Measurements from ENCODE around the gene GDF10. TPM values are rescaled to one million over a fixed set of nuclear protein-coding genes. Genes with fewer than 3 reads are reported as not detected.

The GDF10 gene
- total and polyA plus RNA-seq, 3 donors from 2014 or later: 17.7 to 47.3 (median 34.4) TPM

GRCh38 chr10:47357131-47357582, 57.2 kb downstream of the GDF10 start:
- 91 to 94% methylated on average over 11 to 12 of the region's 12 CpGs for WGBS, 2 donors
- H3K4me1 ChIP-seq: no peaks in the 10 kb centered on the region
- intact Hi-C loops (cut with DNase I; ENCODE audit: low total_unique reads): no loop called here

GRCh38 chr10:47357911-47358310, 57.9 kb downstream of the GDF10 start:
- intact Hi-C loops (cut with DNase I; ENCODE audit: low total_unique reads): no loop called here
- no peaks in the 10 kb centered on the region for H3K36me3 ChIP-seq (ENCODE audit: low read depth, missing control alignments)
- DNase-seq: no peak
- no peaks in the 10 kb centered on the region for H3K9me3 ChIP-seq
- TF ChIP-seq POLR2A (IDR thresholded peaks at IDR 0.05): no peak
- no peak for TF ChIP-seq CTCF (IDR thresholded peaks at IDR 0.05)
- H3K4me1 ChIP-seq: no peaks in the 10 kb centered on the region
- no peak overlapping the region for H3K27ac ChIP-seq
- H3K4me3 ChIP-seq: no peak overlapping the region
- 90 to 97% methylated on average over 1 to 3 of the region's 3 CpGs for WGBS, 2 donors
- no peaks in the 10 kb centered on the region for H3K27me3 ChIP-seq

More at GRCh38 chr10:47357131-47357582, 57.2 kb downstream of the GDF10 start:
- DNase-seq: no peak
- TF ChIP-seq POLR2A (IDR thresholded peaks at IDR 0.05): no peak
- no peaks in the 10 kb centered on the region for H3K27me3 ChIP-seq
- H3K9me3 ChIP-seq: no peaks in the 10 kb centered on the region
- no peak overlapping the region for H3K4me3 ChIP-seq
- no peaks in the 10 kb centered on the region for H3K36me3 ChIP-seq (ENCODE audit: low read depth, missing control alignments)
- H3K27ac ChIP-seq: no peak overlapping the region

GRCh38 chr10:47358457-47358856, 58.5 kb downstream of the GDF10 start:
- intact Hi-C loops (cut with DNase I; ENCODE audit: low total_unique reads): no loop called here
- no peak for TF ChIP-seq POLR2A (IDR thresholded peaks at IDR 0.05)
- no peak for TF ChIP-seq CTCF (IDR thresholded peaks at IDR 0.05)
- no peaks in the 10 kb centered on the region for H3K4me1 ChIP-seq
- H3K36me3 ChIP-seq (ENCODE audit: low read depth, missing control alignments): no peaks in the 10 kb centered on the region
- 94 to 100% methylated on average over 3 of the region's 3 CpGs for WGBS, 2 donors
- H3K27ac ChIP-seq: no peak overlapping the region
- no peaks in the 10 kb centered on the region for H3K9me3 ChIP-seq
- no peaks in the 10 kb centered on the region for H3K27me3 ChIP-seq
- H3K4me3 ChIP-seq: no peak overlapping the region
- no peak for DNase-seq

- Histone ChIP-seq H3K27ac (no peak overlapping the region), H3K27me3 (no peaks in the 10 kb centered on the region), H3K4me1 (no peaks in the 10 kb centered on the region), H3K36me3 (ENCODE audit: low read depth, missing control alignments) (no peaks in the 10 kb centered on the region), H3K4me3 (no peak overlapping the region), H3K9me3 (no peaks in the 10 kb centered on the region)
- 86 to 94% methylated on average over 2 of the region's 2 CpGs for WGBS, 2 donors
- DNase-seq: no peak
- intact Hi-C loops (cut with DNase I; ENCODE audit: low total_unique reads): no loop called here
- TF ChIP-seq POLR2A (IDR thresholded peaks at IDR 0.05) (no peak), CTCF (IDR thresholded peaks at IDR 0.05) (no peak)
These were observed 59.1 kb downstream of the GDF10 start for GRCh38 chr10:47359101-47359500.

GRCh38 chr10:47359626-47360418, 59.8 kb downstream of the GDF10 start:
- Histone ChIP-seq H3K9me3 (no peaks in the 10 kb centered on the region), H3K27me3 (no peaks in the 10 kb centered on the region), H3K27ac (no peak overlapping the region), H3K36me3 (ENCODE audit: low read depth, missing control alignments) (no peaks in the 10 kb centered on the region), H3K4me1 (no peaks in the 10 kb centered on the region), H3K4me3 (no peak overlapping the region)
- whole genome bisulfite sequencing, 2 donors: 76 to 84% methylated on average over 3 to 4 of the region's 4 CpGs
- TF ChIP-seq CTCF (IDR thresholded peaks at IDR 0.05): no peak
- no peak for TF ChIP-seq POLR2A (IDR thresholded peaks at IDR 0.05)
- DNase-seq: no peak
- intact Hi-C loops (cut with DNase I; ENCODE audit: low total_unique reads): no loop called here

Measured in testis (tissue), 3 donors.